Measurements from ENCODE around the gene GJA4. TPM values are rescaled to one million over a fixed set of nuclear protein-coding genes. Genes with fewer than 3 reads are reported as not detected.

GJA4 gene
- polyA plus RNA-seq (ENCODE audit: insufficient read length in 4 of 4) = 10 to 100 TPM; 17.3 to 22.6 (median 19.7) TPM

DNA sequence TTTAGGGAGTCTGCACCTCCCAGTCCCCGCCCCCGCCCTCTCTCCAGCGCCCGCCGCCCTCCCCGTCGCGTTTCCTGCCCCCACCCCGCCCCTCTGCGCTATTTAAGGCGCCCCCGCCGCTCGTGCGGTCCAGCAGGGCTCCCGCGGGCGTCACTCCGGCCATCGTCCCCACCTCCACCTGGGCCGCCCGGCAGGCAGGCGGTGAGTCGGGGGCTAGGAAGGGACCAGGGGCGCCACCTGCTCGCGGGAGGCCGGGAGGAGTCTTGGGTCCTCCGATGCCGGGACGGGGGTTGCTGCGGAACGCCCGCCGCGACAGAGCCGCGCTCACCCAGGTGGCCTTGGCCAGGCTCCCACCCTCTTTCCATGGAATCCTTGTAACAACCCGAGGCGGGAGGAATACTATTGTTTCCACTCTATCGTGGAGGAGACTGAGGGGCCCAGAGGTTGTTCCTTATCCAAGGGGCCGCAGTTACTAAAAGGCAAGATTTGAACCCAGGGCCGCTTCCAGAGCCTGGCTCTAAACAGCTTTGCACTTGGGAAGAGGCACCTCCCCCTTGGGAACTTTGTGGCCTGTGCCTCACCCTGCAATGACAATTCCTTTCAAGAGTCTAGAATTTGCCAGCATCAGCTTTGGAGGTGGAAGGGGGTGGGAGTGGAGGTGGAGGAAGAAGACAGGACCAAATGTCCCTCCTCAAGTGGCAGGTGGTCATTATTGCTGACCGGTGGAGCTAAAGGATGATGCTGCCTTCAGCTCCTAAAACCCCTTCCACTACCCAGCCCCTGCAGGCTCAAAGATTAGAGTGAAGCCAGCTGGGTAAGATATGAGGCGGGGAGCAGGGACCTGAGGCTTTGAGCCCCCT lies at the start of gene GJA4:
TSS of gene GJA4 (plus strand) at position 132 of the 860 bp plus-strand sequence. CDS start 1,215 bp downstream, outside the sequence.
- no peak for DNase-seq (ENCODE audit: low read depth in 4 of 4, low spot score in 3 of 4)

DNA sequence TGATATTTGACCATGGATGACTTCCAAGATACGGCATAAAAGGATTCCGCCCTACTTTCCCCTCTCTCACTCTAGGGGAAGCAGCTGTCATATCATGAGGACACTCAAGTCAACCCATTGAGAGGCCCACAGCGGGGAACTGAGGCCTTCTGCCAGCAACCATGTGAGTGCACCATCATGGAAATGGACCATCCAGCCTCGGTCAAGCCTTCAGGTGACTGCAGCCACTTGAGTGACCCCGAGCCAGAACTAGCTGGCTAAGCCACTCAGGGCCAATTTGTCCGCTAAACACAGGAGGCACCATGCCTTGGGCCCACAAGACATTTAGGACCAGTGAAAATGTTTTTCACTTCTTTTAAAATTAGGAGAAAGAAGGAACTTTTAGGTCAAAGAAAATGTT lies 49.0 kb upstream of the GJA4 start:
- no peak for DNase-seq (ENCODE audit: low read depth in 4 of 4, low spot score in 3 of 4)

DNA sequence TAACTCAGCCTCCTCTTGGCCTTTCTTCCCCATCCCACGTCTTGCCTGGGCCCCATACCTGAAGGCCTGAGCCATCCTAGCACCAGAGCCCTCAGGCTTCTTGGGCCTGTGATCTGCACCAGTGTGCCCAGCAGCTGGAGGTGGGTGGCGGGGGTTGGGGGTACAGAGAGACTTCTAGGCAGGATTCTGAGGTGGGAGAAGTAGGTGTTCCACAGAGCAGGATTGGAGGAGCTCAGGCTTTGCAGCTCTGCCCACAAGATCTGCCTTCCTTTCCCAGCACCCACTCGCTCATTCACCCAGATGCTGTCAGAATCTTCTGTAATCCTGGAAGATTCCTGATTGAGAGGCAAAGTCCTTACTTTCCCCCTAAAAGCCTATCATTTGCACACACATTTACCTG lies 47.9 kb upstream of the GJA4 start:
- DNase-seq (ENCODE audit: low read depth in 4 of 4, low spot score in 3 of 4) = no peak

DNA sequence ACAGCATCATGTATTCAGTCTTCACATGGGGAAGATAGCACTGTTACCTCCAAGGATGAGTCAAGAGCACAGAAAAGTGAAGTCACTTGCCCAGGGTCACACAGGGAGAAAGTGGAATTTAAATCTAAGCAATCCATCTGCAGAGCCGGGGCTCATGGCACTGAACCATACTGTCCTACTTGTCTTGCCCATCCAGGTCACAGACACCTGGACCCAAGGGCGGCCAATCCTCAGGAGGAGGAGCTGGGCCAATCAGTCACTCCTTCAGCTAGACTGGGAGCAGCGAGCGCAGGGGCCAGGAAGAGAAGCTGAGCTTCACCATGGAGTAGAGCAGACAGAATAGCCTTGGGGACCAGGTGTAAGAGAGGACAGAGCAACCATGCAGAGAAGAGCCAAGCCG lies 47.1 kb upstream of the GJA4 start:
- DNase-seq (ENCODE audit: low read depth in 4 of 4, low spot score in 3 of 4) = no peak

DNA sequence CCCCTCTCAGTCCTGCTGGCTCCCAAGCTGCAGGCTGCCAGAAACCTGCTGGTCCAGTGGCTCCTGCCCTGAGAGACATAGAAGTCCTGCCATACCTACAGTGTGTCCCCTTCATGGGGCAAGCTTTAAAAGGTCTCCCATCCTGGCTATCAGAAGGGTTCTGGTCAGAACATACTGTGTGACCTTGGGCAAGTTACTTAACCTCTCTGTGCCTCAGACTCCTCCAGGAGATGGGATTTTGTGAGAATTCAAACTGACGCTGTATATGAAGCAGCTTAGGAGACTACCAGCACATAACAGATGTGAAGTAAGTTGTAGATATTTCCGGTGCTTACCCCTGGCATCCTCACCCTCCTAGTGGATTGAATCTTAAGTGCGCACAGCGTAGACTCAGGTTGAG lies 46.7 kb upstream of the GJA4 start:
- DNase-seq (ENCODE audit: low read depth in 4 of 4, low spot score in 3 of 4) = no peak

DNA sequence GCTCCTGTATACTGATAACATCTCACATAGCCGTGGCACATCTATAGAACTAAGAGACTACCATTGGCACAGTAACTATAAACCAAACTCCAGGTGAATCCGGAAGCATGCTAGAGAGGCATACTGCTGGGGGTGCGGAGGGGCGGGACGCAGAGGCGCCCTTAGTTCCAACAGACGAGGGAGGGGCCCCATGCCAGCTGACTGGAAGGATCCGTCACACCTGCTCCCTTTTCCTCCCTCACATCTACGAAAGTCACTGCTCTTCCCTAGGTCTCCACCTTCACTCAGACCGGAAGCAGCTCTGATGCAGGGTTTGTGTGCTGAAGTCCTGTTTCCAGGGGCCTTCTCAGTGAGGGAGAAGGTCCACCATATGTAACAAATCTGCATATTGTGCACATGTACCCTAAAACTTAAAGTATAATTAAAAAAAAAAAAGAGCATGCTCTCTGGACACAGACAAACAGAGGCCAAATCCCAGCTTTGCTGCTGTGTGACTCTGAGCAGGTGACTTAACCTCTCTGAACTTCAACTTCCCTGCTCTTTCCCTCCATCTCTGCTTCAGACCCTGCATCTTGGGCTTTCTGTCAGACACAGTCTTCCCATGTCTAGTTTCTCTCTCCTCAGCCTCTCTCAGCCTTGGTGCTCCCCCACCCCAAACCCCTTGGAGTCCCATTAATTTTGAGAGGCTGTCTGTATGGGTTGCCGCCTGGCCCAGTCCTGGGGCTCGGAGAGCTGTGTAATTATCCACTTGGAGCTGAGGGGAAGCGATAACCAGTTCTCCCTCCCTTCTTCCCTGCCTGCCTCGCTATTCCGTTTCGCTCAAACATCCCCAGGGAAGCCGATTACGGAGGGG lies 45.8 kb upstream of the GJA4 start:
- no peak for DNase-seq (ENCODE audit: low read depth in 4 of 4, low spot score in 3 of 4)

DNA sequence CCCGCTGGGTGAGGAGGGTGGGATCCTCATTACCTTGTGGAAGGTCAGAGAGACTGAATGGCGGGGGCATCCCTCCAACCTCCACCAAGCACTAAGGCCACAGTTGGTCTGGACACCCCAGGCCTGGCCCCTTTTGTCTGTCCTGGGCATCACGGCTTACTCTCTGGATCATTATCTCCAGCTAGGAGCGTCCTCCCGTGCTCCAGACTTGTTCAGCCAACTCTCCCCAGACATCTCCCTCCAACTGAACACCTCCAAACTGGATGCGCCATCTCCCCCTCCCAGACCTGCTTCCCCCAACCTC lies 45.2 kb upstream of the GJA4 start:
- no peak for DNase-seq (ENCODE audit: low read depth in 4 of 4, low spot score in 3 of 4)

DNA sequence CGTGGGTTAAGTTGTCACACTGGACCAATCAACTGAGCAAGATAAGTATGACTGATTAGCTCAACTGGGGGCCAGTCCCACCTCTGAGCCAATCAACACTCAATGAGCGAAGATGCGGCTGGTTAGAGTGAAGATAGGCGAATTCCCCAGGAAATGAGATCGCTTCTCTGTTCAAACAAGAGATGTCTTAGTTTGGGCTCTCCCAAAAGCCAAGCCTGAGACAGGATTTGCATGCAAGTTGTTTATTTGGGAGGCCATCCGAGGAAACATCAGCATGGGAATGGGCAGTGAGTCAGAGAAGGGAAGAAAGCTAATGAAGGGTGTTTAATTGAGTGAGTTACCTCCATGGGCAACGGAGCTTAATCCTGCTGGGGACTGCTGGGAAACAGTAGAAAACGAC lies 42.8 kb upstream of the GJA4 start:
- DNase-seq (ENCODE audit: low read depth in 4 of 4, low spot score in 3 of 4) = no peak

DNA sequence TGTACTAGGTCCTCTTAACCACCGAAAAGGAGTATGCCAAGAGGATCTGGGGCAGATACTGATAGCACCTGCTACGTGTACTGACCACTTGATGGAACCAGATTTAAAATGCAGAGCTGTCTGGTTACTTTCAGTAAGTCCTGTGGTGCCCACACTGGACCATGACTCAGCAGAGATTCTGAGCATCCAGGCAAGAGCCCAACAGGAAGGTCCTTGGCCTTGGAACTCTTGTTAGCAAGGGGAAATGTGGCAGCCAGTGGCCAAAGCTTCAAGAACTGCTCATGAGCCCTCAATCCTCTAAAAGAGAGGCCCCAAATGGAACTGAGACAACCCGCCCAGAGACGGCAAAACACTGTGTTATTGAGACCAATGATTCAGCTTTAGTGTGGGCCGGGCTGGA lies 42.2 kb upstream of the GJA4 start:
- DNase-seq (ENCODE audit: low read depth in 4 of 4, low spot score in 3 of 4) = no peak

DNA sequence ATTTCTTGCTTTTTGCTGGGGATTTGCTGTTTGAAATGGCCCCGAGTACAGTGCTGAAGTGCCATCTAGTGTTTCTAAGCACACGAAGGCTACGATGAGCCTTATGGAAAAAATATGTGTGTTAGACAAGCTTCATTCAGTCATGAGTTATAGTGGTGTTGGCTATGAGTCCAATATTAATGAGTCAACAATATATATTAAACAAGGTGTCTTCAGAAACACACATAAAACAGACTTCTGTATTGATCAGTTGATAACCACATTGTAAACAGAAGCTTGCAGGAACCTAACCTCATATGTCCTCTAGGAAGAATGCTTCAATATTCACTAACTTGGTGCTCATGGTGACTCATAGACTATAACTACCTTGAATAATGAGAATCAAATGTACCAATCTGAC lies 39.6 kb upstream of the GJA4 start:
- DNase-seq (ENCODE audit: low read depth in 4 of 4, low spot score in 3 of 4) = no peak

DNA sequence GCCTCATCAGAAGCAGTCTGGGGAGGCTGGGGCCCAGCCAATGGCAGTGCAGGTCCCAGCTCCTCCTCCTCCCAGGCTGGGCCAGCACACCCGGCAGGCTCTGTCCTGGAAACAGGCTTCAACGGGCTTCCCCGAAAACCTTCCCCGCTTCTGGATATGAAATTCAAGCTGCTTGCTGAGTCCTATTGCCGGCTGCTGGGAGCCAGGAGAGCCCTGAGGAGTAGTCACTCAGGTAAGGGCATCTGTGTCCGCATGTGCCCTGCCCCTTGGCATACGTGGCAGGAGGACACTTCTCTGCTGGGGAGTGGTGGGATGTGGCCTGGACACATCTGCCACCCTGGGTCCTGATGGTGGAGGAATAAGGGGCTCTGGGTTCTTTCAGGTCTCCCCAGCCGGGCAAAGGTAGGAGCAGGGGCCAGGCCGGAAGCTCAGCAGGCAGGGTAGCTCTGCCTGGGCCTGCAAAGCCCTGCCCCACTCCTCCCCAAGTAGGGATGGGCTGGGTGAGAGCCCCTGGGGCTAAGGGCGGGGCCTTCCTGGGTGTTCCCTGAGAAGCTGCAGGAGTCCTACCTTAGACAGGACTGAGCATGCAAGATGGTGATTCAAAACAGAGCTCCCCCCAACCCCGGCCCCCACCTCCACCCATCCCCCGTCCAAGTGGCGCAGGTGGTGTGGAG lies 37.7 kb upstream of the GJA4 start, which contains the start of gene GJB5:
TSS of gene GJB5 (plus strand) at position 84 of the 674 bp plus-strand sequence. CDS start 2,284 bp downstream, outside the sequence.
- DNase-seq (ENCODE audit: low read depth in 4 of 4, low spot score in 3 of 4) = no peak

DNA sequence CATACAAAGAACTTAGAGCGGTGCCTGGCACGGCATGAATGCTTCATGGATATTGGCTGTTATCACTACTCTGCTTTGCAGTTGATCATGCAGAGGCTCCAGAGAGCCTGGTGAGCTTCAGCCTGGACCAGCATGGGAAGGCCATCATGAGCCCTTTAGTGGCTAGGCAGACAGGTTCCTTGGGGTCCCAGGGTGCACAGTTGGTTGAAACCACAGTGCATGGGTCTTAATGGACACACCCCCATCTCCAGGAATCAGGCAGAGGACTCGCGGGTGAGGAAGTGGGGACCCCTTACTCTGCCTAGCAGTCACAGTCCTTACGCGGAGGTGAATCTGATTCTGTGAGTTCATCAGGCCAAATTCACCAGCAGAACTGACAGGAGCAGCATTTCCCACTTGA lies 36.8 kb upstream of the GJA4 start:
- no peak for DNase-seq (ENCODE audit: low read depth in 4 of 4, low spot score in 3 of 4)

DNA sequence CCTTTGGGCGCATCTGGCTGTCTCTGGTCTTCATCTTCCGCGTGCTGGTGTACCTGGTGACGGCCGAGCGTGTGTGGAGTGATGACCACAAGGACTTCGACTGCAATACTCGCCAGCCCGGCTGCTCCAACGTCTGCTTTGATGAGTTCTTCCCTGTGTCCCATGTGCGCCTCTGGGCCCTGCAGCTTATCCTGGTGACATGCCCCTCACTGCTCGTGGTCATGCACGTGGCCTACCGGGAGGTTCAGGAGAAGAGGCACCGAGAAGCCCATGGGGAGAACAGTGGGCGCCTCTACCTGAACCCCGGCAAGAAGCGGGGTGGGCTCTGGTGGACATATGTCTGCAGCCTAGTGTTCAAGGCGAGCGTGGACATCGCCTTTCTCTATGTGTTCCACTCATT lies 35.4 kb upstream of the GJA4 start:
- no peak for DNase-seq (ENCODE audit: low read depth in 4 of 4, low spot score in 3 of 4)

DNA sequence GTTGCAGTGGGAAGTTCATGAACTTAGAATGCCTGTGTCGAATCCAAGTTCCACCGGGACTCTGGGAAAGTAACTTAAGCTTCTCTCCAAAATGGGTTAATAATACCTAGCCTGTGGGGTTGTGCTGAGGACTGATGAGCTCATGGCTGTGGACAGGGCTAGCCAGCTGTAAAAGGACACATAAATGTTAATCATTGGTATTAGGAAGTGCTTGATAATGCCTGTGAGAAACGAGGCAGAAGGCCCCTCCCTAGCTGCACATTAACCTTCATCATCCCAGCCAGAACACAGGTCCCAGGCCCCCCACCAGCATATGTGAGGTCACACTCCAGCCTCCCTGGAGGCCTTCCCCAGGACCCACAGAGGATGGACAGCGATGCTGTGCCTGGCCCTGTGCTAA lies 34.0 kb upstream of the GJA4 start:
- no peak for DNase-seq (ENCODE audit: low read depth in 4 of 4, low spot score in 3 of 4)

DNA sequence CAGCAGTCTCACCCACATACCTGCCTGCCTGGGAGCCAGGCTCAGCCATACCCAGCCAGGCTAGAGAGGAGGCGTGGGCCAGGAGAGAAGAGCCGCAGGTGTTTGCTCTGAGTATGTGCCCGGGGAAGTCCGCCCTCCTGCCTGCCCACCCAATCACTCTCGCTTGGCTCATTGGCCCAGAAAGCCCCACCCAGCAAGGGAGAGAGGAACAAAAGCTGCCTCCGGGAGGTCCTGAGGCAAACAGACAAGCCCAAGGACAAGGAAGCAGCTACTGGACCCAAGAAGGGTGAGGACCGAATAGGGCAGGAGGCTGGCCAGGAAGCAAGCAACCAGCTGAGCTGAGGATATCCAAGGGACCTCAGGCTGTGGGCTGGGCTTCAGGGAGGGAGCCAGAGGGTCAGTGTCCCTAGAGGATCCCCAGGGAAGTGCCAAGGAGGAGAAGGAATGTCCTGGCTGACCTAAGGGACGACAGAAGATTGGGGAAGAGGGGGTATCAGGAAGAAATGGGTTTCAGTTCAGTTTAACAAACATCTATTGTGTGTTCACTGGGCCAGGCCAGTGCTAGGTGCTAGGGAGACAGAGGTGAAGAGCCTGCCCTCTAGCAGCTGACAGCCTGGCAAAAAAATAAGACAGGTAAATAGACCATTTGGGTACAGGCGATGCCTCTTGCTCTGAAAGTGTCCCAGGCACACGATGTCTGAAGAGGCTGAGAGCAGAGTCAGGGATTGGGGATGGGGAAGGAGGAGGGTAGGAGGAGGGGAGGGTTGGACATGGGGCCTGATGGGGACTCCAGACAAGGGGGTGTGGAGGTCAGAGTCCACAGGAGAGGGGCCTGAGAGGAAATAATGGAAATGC lies 33.1 kb upstream of the GJA4 start, which contains the start of gene GJB4:
TSS of gene GJB4 (plus strand) at position 238 of the 855 bp plus-strand sequence. CDS start 1,515 bp downstream, outside the sequence.
- no peak for DNase-seq (ENCODE audit: low read depth in 4 of 4, low spot score in 3 of 4)

DNA sequence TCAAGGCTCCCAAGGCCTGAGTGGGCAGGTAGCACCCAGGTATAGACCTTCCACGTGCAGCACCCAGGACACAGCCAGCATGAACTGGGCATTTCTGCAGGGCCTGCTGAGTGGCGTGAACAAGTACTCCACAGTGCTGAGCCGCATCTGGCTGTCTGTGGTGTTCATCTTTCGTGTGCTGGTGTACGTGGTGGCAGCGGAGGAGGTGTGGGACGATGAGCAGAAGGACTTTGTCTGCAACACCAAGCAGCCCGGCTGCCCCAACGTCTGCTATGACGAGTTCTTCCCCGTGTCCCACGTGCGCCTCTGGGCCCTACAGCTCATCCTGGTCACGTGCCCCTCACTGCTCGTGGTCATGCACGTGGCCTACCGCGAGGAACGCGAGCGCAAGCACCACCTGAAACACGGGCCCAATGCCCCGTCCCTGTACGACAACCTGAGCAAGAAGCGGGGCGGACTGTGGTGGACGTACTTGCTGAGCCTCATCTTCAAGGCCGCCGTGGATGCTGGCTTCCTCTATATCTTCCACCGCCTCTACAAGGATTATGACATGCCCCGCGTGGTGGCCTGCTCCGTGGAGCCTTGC lies 31.5 kb upstream of the GJA4 start:
- no peak for DNase-seq (ENCODE audit: low read depth in 4 of 4, low spot score in 3 of 4)

DNA sequence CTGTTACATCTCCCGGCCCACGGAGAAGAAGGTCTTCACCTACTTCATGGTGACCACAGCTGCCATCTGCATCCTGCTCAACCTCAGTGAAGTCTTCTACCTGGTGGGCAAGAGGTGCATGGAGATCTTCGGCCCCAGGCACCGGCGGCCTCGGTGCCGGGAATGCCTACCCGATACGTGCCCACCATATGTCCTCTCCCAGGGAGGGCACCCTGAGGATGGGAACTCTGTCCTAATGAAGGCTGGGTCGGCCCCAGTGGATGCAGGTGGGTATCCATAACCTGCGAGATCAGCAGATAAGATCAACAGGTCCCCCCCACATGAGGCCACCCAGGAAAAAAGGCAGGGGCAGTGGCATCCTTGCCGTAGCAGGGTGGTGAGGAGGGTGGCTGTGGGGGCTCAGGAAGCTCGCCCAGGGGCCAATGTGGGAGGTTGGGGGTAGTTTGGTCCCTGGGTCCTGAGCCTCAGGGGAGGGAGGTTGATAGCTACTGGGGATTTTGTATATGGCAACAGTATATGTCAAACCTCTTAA lies 31.0 kb upstream of the GJA4 start:
- DNase-seq (ENCODE audit: low read depth in 4 of 4, low spot score in 3 of 4) = no peak

DNA sequence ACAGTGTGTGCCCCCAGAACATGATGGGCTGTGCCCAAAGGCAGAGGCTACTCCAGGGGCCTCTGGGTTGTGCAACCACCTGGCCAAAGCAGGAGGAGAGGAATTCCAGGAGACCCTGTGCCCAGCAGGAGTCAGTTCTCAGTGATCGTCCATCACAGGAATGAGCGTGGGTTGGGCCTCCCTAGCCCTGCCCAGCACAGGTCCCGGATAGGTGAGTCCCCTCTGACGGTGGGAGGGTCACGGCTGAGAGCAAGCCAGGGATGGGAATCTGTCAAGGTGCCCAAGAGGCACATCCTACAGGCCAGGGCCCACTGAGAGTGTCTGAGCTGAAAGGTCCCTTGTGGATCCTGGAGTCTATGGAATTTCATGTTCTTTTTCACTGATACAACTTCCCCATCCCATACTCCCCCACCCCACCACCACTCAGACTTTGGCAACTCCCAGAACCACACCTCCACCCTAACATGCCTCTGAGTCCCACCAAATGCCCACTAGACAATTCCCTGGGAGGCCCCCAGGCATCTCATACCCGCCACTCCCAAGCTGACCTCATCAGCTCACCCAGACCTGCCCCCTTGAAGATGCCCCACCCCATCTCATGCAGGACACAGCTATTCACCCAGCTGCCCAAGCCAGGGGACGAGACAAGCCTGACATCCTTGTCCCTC lies 30.2 kb upstream of the GJA4 start:
- DNase-seq (ENCODE audit: low read depth in 4 of 4, low spot score in 3 of 4) = no peak
